IMR-90 (cell line): ENCODE measurements around the gene NUDT10. TPM values are rescaled to one million over a fixed set of nuclear protein-coding genes. Genes with fewer than 3 reads are reported as not detected.

Source experiments
- ATAC-seq: fragments of 200-7000 bp; cut with Tn5 transposase; 2 replicates; pipeline ENCODE4 v1.9.1; 2020; ENCODE audit warnings: low read depth, mild to moderate bottlenecking, moderate library complexity
- BruUV-seq: library from RNA; stranded (reverse); fragments of 400-500 nt; replicated peaks from 2 replicates; lab custom pipeline; 2021; lab: Mats Ljungman, UMichigan
- CTCF ChIA-PET: fragments of 300-600 bp; formaldehyde crosslinking; extraction: SDS; loops from one replicate; lab custom pipeline; 2021; ENCODE audit warnings: antibody characterized with exemption; lab: Yijun Ruan, JAX
- POLR2A ChIA-PET: fragments of 300-600 bp; sonication (Branson Sonifier 250); formaldehyde crosslinking; loops from one replicate; lab custom pipeline; 2022; ENCODE audit warnings: antibody characterized with exemption; ENCODE audit not compliant: unreplicated experiment; lab: Charles Lee
- DNase-seq: peaks from one replicate; pipeline ENCODE4 v3.0.0; 2013
- H2AFZ ChIP-seq: replicated peaks from 2 replicates; pipeline ENCODE3; 2013; ENCODE audit warnings: low read length, mild to moderate bottlenecking; ENCODE audit not compliant: poor library complexity
- H2AK5ac ChIP-seq: 2 replicates; pipeline ENCODE4 v1.6.1; 2013; ENCODE audit warnings: low read depth, low read length, inconsistent platforms
- H2AK9ac ChIP-seq: replicated peaks from 2 replicates; pipeline ENCODE3; 2013; ENCODE audit warnings: mild to moderate bottlenecking, low read depth, low read length, moderate library complexity; ENCODE audit not compliant: poor library complexity
- H2BK120ac ChIP-seq: 2 replicates; pipeline ENCODE4 v1.6.1; 2013; ENCODE audit warnings: low read depth, low read length, inconsistent platforms
- H2BK15ac ChIP-seq: 3 replicates; pipeline ENCODE4 v1.6.1; 2013; ENCODE audit warnings: low read depth, low read length, inconsistent platforms
- H2BK20ac ChIP-seq: 2 replicates; pipeline ENCODE4 v1.6.1; 2013; ENCODE audit warnings: low read depth, mild to moderate bottlenecking, inconsistent platforms, low read length, moderate library complexity
- H2BK5ac ChIP-seq: 2 replicates; pipeline ENCODE4 v1.6.1; 2013; ENCODE audit warnings: mild to moderate bottlenecking, low read depth, low read length, inconsistent platforms; ENCODE audit not compliant: poor library complexity, severe bottlenecking
- H3K14ac ChIP-seq: replicated peaks from 2 replicates; pipeline ENCODE4 v1.6.1; 2013; ENCODE audit warnings: low read depth, low read length, inconsistent platforms
- H3K18ac ChIP-seq: 2 replicates; pipeline ENCODE4 v1.6.1; 2013; ENCODE audit warnings: low read depth, low read length, control low read depth
- H3K23ac ChIP-seq: 2 replicates; pipeline ENCODE4 v1.6.1; 2013; ENCODE audit warnings: low read depth, low read length, inconsistent platforms
- H3K27ac ChIP-seq: 2 replicates; pipeline ENCODE4 v1.5.1; 2013; ENCODE audit warnings: mild to moderate bottlenecking, control low read depth, low read length; ENCODE audit not compliant: insufficient read depth
- H3K27me3 ChIP-seq: 2 replicates; pipeline ENCODE4 v1.6.1; 2013; ENCODE audit warnings: low read length; ENCODE audit not compliant: control insufficient read depth, insufficient read depth
- H3K36me3 ChIP-seq: 2 replicates; pipeline ENCODE4 v1.6.1; 2013; ENCODE audit warnings: low read length, mixed read lengths; ENCODE audit not compliant: control insufficient read depth, insufficient read depth
- H3K4ac ChIP-seq: 2 replicates; pipeline ENCODE4 v1.6.1; 2013; ENCODE audit warnings: low read depth, low read length, inconsistent platforms
- H3K4me1 ChIP-seq: 2 replicates; pipeline ENCODE4 v1.6.1; 2013; ENCODE audit warnings: low read length, mixed read lengths; ENCODE audit not compliant: control insufficient read depth, insufficient read depth
- H3K4me2 ChIP-seq: 2 replicates; pipeline ENCODE4 v1.6.1; 2013; ENCODE audit warnings: low read depth, mild to moderate bottlenecking, control low read depth, low read length, moderate library complexity
- H3K4me3 ChIP-seq: 2 replicates; pipeline ENCODE4 v1.5.1; 2013; ENCODE audit warnings: low read depth, mild to moderate bottlenecking, control low read depth, low read length, moderate library complexity; ENCODE audit not compliant: insufficient read depth
- H3K56ac ChIP-seq: 2 replicates; pipeline ENCODE4 v1.6.1; 2013; ENCODE audit warnings: low read length, inconsistent platforms; ENCODE audit not compliant: insufficient read depth; ENCODE audit errors: extremely low read depth
- H3K79me1 ChIP-seq, 2 experiments: 2 replicates each; pipeline ENCODE4 v1.6.1; 2013; ENCODE audit warnings: low read length in 2 of 2, inconsistent platforms in 1 of 2, low read depth in 1 of 2
- H3K9ac ChIP-seq: 2 replicates; pipeline ENCODE4 v1.6.1; 2013; ENCODE audit warnings: low read depth, low read length, control low read depth
- H3K9me1 ChIP-seq: 2 replicates; pipeline ENCODE4 v1.6.1; 2013; ENCODE audit warnings: low read length, inconsistent platforms; ENCODE audit not compliant: insufficient read depth
- H3K9me3 ChIP-seq: 2 replicates; pipeline ENCODE4 v1.6.1; 2013; ENCODE audit warnings: low read length; ENCODE audit not compliant: control insufficient read depth, insufficient read depth
- H4K20me1 ChIP-seq: 2 replicates; pipeline ENCODE4 v1.6.1; 2013; ENCODE audit warnings: low read length, inconsistent platforms; ENCODE audit not compliant: insufficient read depth
- H4K5ac ChIP-seq: 2 replicates; pipeline ENCODE4 v1.6.1; 2013; ENCODE audit warnings: mild to moderate bottlenecking, low read depth, low read length, control low read depth
- H4K8ac ChIP-seq, 2 experiments: 2 replicates each; pipeline ENCODE4 v1.6.1; 2013; ENCODE audit warnings: low read depth in 2 of 2, low read length in 2 of 2, control low read depth in 1 of 2, inconsistent platforms in 1 of 2
- H4K91ac ChIP-seq: 2 replicates; pipeline ENCODE4 v1.6.1; 2013; ENCODE audit warnings: low read depth, low read length, inconsistent platforms; ENCODE audit not compliant: insufficient read depth
- BHLHE40 ChIP-seq: fragments of 150-350 bp; IDR thresholded peaks from 2 replicates; pipeline ENCODE4 v1.6.1; 2016; ENCODE audit warnings: mild to moderate bottlenecking, low read depth, low read length
- CHD1 ChIP-seq: IDR thresholded peaks from 2 replicates; pipeline ENCODE4 v1.6.1; 2012; ENCODE audit warnings: low read depth, low read length, improper control_type of control experiment
- MAFK ChIP-seq: IDR thresholded peaks from 2 replicates; pipeline ENCODE4 v1.6.1; 2012; ENCODE audit warnings: low read depth, low read length, improper control_type of control experiment
- MAZ ChIP-seq: IDR thresholded peaks from 2 replicates; pipeline ENCODE4 v1.6.1; 2012; ENCODE audit warnings: low read depth, mild to moderate bottlenecking, low read length, improper control_type of control experiment, moderate library complexity, borderline replicate concordance
- MXI1 ChIP-seq: IDR thresholded peaks from 2 replicates; pipeline ENCODE4 v1.6.1; 2012; ENCODE audit warnings: low read depth, mild to moderate bottlenecking, low read length, moderate library complexity, borderline replicate concordance
- NFE2L2 ChIP-seq: fragments of 150-350 bp; IDR thresholded peaks from 2 replicates; pipeline ENCODE4 v1.6.1; 2016; ENCODE audit warnings: low read depth, mild to moderate bottlenecking, low read length
- POLR2A ChIP-seq: IDR thresholded peaks from 2 replicates; pipeline ENCODE4 v1.6.1; 2012; ENCODE audit warnings: mild to moderate bottlenecking, low read depth, low read length
- RAD21 ChIP-seq: IDR thresholded peaks from 2 replicates; pipeline ENCODE4 v1.6.1; 2012; ENCODE audit warnings: low read length, improper control_type of control experiment
- RCOR1 ChIP-seq: IDR thresholded peaks from 2 replicates; pipeline ENCODE4 v1.6.1; 2012; ENCODE audit warnings: mild to moderate bottlenecking, low read length, improper control_type of control experiment; ENCODE audit not compliant: insufficient replicate concordance
- RFX5 ChIP-seq: IDR thresholded peaks from 2 replicates; pipeline ENCODE4 v1.8.0; 2012; ENCODE audit warnings: low read depth, mild to moderate bottlenecking, low read length, moderate library complexity
- SMC3 ChIP-seq: fragments of 150-350 bp; IDR thresholded peaks from 2 replicates; pipeline ENCODE4 v1.6.1; 2016; ENCODE audit warnings: low read depth, mild to moderate bottlenecking, antibody characterized with exemption, low read length, moderate library complexity
- WGBS, 2 experiments: methylation state at CpG; one replicate each; pipeline versions ENCODE4 v1.1.5 to v1.1.7; 2013; ENCODE audit warnings: missing lambda C conversion rate in 2 of 2; ENCODE audit not compliant: insufficient read length in 1 of 2; ENCODE audit errors: extremely low coverage in 2 of 2; 5-methylcytosine and 5-hydroxymethylcytosine counted together
- dilution Hi-C: fragments of 300-500 bp; cut with HindIII; formaldehyde crosslinking; loops from one replicate; pipeline ENCODE4 v1.14.3; 2018; ENCODE audit warnings: low sequenced_read_pairs; ENCODE audit not compliant: unreplicated experiment
- in situ Hi-C: fragments of 300-500 bp; cut with MboI; formaldehyde crosslinking; loops from 3 replicates; pipeline ENCODE4 v1.14.3; 2019; ENCODE audit warnings: low sequenced_read_pairs, inconsistent platforms, mixed read lengths
- intact Hi-C: fragments of 100-400 bp; cut with micrococcal nuclease; formaldehyde crosslinking; loops from 2 replicates; pipeline ENCODE4 v1.10.0; 2022
- polyA plus RNA-seq, 3 experiments: library from polyadenylated mRNA; depleted of rRNA; stranded (reverse); fragments of >200 nt; gene quantifications; 2 replicates each; pipeline ENCODE4 v1.2.3, GENCODE V29; 2012; ENCODE audit warnings: low replicate concordance in 1 of 3
- total RNA-seq: library from RNA; depleted of rRNA; stranded (reverse); fragments of >200 nt; gene quantifications from 2 replicates; pipeline ENCODE4 v1.2.3, GENCODE V29; 2012
- TF ChIP-seq, protein P1 (sequence below): fragments of 150-350 bp; IDR thresholded peaks from 2 replicates; pipeline ENCODE4 v1.6.1; 2016; ENCODE audit warnings: low read depth, mild to moderate bottlenecking, low read length, moderate library complexity, borderline replicate concordance
- TF ChIP-seq, protein P2 (sequence below): conservative IDR thresholded peaks from 2 replicates; pipeline ENCODE4 v1.5.1; 2012; ENCODE audit warnings: mild to moderate bottlenecking, low read depth, low read length, improper control_type of control experiment
- TF ChIP-seq, protein P3 (sequence below): fragments of 150-350 bp; IDR thresholded peaks from 2 replicates; pipeline ENCODE4 v1.6.1; 2017; ENCODE audit warnings: mild to moderate bottlenecking, antibody characterized with exemption, low read length, low read depth

NUDT10 gene
- total and polyA plus RNA-seq, 2 of the 4 experiments (the other 2 are of a cell fraction) = 0.90 to 0.91 TPM

DNA sequence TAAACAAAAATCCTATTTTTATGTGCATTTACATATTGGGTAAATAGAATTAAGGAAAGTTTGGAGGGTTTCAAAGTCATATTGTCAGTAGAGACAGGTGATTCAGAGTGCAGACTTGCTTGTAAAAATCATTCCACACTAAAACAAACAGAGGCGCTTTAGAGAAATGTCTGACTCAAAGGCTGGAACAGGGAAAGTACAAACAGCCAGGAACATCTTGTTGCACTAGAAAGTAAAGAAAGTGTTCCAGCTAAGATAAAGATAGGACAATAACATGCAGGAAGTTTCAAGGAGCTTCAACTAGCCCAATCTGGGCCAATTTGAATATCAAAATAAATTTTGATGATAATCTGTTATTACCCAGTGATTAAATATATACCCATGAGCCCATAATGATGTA lies 16.4 kb upstream of the NUDT10 start:
- Histone ChIP-seq H3K9ac (no peak overlapping the region), H2BK120ac (no peak overlapping the region), H3K27ac (no peak overlapping the region), H3K79me1 (no peaks in the 10 kb centered on the region), H4K91ac (no peak overlapping the region), H3K14ac (no peak overlapping the region), H2BK20ac (no peak overlapping the region), H4K20me1 (no peaks in the 10 kb centered on the region), H3K4ac (no peak overlapping the region), H2AFZ (no peak overlapping the region), H3K4me2 (no peak overlapping the region), H3K4me3 (no peak overlapping the region), H4K8ac (no peak overlapping the region), H3K9me1 (no peaks in the 10 kb centered on the region), H2BK15ac (no peak overlapping the region), H3K9me3 (no peaks in the 10 kb centered on the region), H3K27me3 (no peaks in the 10 kb centered on the region), H3K56ac (no peak overlapping the region), H2BK5ac (no peak overlapping the region), H2AK9ac (no peak overlapping the region), H2AK5ac (no peak overlapping the region), H3K36me3 (no peaks in the 10 kb centered on the region), H4K5ac (no peak overlapping the region), H3K4me1 (no peaks in the 10 kb centered on the region), H3K18ac (no peak overlapping the region), H3K23ac (no peak overlapping the region)
- BruUV-seq = no TSS peak
- POLR2A ChIA-PET = no interaction called here
- DNase-seq (no peak), ATAC-seq (no peak)
- no peak for TF ChIP-seq MXI1
- TF ChIP-seq, protein P1, sequence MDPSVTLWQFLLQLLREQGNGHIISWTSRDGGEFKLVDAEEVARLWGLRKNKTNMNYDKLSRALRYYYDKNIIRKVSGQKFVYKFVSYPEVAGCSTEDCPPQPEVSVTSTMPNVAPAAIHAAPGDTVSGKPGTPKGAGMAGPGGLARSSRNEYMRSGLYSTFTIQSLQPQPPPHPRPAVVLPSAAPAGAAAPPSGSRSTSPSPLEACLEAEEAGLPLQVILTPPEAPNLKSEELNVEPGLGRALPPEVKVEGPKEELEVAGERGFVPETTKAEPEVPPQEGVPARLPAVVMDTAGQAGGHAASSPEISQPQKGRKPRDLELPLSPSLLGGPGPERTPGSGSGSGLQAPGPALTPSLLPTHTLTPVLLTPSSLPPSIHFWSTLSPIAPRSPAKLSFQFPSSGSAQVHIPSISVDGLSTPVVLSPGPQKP = no peak
- TF ChIP-seq RCOR1 = no peak
- no peak for TF ChIP-seq MAFK
- no peak for TF ChIP-seq POLR2A
- TF ChIP-seq, protein P2, sequence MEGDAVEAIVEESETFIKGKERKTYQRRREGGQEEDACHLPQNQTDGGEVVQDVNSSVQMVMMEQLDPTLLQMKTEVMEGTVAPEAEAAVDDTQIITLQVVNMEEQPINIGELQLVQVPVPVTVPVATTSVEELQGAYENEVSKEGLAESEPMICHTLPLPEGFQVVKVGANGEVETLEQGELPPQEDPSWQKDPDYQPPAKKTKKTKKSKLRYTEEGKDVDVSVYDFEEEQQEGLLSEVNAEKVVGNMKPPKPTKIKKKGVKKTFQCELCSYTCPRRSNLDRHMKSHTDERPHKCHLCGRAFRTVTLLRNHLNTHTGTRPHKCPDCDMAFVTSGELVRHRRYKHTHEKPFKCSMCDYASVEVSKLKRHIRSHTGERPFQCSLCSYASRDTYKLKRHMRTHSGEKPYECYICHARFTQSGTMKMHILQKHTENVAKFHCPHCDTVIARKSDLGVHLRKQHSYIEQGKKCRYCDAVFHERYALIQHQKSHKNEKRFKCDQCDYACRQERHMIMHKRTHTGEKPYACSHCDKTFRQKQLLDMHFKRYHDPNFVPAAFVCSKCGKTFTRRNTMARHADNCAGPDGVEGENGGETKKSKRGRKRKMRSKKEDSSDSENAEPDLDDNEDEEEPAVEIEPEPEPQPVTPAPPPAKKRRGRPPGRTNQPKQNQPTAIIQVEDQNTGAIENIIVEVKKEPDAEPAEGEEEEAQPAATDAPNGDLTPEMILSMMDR = no peak
- TF ChIP-seq, protein P3, sequence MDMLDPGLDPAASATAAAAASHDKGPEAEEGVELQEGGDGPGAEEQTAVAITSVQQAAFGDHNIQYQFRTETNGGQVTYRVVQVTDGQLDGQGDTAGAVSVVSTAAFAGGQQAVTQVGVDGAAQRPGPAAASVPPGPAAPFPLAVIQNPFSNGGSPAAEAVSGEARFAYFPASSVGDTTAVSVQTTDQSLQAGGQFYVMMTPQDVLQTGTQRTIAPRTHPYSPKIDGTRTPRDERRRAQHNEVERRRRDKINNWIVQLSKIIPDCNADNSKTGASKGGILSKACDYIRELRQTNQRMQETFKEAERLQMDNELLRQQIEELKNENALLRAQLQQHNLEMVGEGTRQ = no peak
- TF ChIP-seq NFE2L2 = no peak
- no peak for TF ChIP-seq RFX5
- TF ChIP-seq CHD1 = no peak
- TF ChIP-seq BHLHE40 = no peak
- TF ChIP-seq SMC3 = no peak
- TF ChIP-seq RAD21 = no peak
- no peak for TF ChIP-seq MAZ
- intact Hi-C loops (no loop called here), in situ Hi-C loops (no loop called here), dilution Hi-C loops (no loop called here)
- CTCF ChIA-PET = no interaction called here
- no CpG with 5 or more reads among the region's 1 CpG for WGBS, 2 experiments
